ENCODE data around the gene TCP11. TPM values are rescaled to one million over a fixed set of nuclear protein-coding genes. Genes with fewer than 3 reads are reported as not detected.
A peak's percentile ranks its signal among the peaks of the same experiment; 100 is the strongest.
"Not testable (repeated sequence)": the region's sequence is repeated elsewhere in the genome, so short reads cannot be mapped to it uniquely, and the experiment has no call there.

TCP11 gene
- total RNA-seq, 1 experiment from 2014 or later, result not detected

DNA sequence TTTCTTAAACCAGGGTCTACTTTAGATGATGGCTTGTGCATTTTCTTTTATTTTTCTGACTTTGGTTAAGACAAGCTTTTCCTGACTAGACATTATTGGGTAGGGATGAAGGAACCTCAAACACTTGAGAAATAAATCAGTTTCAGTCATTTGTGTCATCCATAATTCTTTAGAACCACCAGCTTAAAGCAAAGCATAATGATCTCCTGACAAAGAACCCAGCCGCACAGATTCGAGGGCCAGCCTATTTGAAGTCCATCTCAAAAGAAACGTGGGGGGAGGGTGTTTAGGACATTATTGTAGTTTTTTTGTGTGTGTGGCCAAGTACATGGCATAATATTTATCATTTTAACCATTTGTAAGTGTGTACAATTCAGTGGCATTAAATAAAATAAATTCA, 6.3 kb upstream of the TCP11 start:
- DNase-seq (ENCODE audit: low read depth), result no peak

DNA sequence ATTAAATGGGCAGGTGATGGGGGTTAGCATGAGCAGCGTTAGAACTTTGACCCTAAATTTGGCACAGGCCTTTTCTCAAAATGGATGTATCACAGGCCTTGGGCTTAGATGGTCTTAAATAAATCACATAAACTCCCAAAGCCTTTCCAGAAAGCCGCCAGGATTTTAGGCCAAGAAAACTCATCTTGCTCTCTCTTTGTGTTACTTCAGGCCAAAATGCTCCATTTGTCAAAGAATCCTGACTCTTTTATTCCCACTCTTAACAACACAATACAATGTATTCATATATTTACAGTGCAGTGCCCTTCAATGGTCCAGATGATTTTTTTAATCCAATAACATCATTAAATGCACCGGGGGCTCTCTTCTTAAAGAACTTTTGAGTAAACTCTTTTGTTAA, 5.9 kb upstream of the TCP11 start:
- DNase-seq (ENCODE audit: low read depth), result no peak

DNA sequence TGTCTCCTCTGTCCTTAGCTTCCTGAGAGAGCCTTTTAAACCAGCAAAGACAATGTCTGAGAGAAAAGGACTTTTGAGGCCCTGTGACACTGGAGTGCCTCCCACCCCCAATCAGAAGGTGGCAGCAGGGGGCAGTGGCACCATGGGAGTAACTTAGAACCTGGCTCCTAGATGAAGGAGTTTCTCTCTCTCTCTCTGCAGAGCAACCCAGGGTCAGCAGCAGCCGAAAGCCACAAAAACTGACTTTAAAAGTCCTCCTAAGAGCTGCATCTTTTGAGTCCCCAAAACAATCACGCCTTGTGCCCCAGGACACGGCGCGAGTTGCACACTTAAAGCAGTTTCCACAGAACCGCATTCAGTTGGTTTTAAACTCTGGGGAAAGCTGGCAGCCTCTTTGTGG, 5.3 kb upstream of the TCP11 start:
- peak; percentile 51 for DNase-seq (ENCODE audit: low read depth)

DNA sequence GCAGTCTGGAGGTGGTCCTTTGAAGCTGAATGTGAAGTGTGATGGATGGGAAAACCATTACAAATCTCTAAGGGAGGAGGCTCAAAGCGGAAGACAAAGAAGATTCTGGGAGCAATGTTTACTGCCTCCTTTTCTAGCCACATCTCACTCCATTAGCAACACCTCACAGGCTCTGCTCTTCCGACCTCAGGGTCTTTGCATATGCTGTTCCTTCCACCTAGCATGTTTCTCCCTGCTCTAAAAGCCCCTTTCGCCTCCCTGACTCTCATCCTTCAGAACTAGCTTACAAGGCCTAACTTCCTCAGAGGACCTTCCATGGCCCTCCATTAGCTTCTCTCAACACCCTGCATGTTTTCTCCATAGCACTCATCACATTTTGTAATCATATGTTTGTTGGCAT, 4.6 kb upstream of the TCP11 start:
- DNase-seq (ENCODE audit: low read depth), result no peak

DNA sequence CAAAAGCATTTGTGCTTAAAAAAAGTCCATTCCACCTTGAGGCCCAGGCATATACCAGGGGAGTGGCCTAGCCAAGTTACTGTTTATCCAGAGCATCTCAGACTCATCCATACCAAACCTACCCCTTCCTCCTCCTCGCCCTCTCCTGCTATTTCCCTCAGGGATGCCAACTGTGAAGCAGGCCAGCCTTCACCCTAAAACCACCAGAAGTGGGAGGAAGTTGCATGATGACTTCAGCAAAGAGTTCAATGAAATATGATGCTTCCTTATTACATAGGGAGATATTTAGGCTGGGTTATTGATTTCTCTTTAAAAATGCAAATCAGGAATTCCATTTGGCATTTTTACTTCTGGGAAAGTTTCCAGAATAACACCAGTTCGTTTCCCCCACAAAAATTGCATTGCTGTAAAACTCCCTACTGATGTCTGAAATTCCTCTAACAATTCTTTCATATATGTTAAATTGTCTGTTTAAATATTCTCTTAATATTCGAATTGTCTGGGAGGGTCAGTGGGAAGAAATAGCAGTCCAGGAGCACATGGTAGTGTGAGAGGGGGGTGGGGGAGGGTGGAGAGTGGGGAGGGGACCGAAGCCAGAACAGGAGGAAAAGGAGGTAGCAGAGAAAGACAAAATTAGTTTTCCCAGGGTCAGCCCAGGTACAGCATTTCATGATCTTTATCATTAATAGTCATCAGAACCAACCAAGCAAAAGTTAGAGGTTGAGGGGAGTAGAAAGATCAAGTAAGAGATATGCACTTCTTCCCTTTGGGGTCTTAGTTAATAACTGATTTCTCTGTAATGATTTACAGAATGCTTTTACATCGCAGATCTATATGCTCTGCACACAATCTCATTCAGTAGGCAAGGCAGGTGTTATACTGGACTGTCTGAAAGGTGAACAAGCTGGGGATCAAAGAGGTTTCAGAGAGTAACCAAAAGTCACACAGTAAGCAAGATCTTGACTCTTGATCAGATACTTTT, 1.7 kb upstream of the TCP11 start:
- DNase-seq (ENCODE audit: low read depth), result peak; percentile 49

DNA sequence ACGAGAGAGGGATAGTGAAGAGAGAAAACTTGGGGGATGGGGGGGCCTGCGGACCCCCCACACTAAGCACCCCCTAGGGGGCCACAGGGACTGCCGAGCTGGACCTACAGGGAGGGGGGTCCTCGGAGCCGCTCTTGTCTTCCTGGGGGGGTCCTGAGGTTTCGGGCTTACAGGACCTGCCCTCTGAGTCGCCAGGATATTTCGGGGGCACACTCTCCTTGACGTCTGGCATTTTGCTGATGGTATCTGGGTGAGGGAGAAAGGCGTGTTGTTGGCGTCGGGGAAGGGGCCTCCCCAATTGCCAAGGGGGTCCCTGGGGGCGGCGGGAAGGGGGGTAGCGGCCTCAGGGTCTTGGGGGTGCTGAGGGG, 516 bp downstream of the TCP11 start:
- DNase-seq (ENCODE audit: low read depth), result no peak

DNA sequence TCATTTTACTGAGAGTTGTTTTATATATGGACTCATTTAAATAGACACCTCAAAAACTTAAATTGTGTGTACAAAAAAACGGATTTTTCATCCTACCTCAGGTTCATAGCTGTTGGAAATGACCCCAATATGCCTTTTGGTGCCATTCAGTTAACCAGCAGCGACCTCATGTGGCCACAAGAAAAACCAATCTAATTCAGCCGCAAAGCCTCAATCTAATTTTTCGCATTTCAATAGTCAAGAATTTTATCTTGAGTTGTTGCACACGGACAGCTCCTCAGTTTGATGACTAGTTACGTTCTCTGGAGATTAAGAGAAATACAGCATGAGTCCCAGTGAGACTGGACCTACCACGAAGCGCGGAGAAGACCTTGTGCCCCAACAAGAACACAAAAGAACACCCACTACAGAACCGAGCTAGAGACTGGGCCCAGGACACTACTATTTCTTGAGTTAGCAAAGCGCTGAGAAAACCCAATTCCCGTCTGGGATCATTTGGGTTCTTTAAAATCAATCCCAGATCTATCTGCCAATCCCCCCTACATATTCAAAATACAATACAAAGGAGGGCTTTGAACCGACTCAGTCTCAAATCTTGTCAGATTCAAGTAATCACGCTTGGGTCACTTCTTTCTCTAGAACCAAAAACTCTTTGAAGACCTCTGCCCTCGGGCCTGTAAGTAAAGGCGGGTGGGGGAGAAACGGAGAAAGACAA, 1.1 kb downstream of the TCP11 start:
- peak; percentile 58 for DNase-seq (ENCODE audit: low read depth)

DNA sequence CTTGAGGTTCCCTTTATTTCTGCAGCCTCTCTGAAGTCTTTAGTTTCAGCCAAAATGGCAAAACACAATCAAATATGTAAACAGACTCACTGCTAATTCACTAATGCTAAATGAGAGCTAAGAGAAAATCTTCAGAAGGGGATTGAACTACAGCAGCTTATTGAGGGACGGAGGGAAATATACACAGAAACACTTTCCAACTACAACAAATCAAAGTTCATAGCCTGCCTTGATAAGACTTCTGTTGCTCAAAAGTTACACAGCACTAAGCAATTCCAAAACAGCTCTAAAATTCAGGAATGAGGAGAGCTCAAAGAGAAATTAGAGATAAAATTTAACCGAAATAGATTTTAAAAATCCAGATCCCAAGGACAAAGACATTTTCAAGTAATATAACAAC, 1.7 kb downstream of the TCP11 start:
- no peak for DNase-seq (ENCODE audit: low read depth)

DNA sequence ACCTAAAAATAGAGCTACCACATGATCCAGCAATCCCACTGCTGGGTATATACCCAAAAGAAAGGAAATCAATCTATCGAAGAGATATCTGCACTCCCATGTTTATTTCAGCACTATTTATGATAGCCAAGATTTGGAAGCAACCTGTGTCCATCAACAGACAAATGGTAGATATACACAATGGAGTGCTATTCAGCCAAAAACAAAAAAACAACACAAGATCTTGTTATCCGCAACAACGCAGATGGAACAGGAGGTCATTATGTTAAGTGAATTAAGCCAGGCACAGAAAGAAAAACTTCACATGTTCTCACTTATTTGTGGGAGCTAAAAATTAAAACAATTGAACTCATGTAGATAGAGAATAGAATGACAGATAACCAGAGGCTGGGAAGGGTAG, 2.9 kb downstream of the TCP11 start:
- DNase-seq (ENCODE audit: low read depth), result not testable (repeated sequence)

DNA sequence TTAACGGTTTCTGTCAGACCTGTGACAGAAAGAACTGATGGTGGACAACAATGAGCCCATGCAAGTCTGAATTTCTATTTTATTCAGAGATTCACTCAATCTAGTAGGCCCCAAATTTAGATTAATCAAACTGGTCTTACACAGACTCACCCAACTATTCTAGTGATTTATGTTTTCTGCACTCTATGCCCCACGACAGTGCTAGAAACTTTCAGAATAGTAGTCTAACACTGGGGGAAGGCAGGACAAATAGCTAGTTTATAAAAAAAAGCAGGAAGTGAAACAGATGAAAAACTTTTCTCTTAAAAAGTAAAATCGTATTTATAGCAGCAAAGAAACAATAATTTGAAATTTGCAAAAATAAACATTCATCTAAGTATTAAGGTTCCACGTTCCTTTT, 5.0 kb downstream of the TCP11 start:
- DNase-seq (ENCODE audit: low read depth), result no peak

DNA sequence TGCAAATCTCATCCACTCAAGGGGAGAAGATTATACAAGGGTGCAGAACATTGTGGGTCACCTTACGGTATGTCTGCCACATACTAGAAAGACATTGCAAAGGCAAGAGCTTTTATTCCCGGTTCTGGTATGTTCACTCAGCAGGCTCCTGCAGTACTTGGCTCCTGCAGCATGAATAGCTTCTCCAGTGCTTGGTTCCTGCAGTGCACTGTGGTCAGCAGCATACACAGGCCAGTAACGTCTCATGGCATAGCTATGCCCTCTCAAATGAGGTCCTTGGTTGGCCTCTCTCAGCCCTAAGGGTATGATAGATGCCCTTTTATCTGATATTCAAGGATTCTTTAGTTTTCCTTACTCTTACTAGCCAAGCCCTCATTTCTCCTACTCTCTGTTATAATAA, 12.6 kb downstream of the TCP11 start:
- no peak for DNase-seq (ENCODE audit: low read depth)

DNA sequence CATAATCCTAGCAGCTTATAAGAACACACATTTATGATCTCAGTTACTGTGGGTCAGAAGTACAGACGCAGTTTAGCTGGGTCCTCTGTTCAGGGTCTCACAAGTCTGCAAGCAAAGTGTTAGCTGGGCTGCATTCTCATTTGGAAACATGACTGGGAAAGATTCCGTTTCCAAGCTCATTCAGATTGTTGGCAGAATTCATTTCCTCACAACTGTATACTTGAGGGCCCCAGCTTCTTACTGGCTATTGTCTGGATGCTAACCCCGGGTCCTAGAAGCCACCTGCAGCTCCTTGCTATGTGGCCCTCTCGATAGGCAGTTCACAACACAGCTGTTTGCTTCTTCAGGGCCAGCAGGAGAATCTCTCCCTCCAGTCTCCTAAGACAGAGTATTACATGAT, 13.1 kb downstream of the TCP11 start:
- DNase-seq (ENCODE audit: low read depth), result no peak

DNA sequence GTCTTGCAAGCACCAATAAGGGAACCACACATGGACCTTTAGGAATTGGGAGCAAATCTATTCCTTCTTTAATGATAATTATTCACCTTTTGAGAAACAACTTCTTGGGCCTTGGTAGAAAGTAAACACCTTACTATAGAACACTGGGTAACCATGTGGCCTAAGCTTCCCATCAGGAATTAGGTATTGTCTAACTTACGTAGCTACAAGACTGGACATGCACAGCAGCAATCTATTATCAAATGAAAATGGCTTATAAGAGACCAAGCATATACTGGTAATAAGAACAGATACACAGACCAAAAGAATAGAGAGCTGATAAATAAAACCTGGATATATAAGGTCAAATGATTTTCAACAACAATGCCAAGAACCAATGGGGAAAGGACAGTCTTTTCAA, 16.8 kb downstream of the TCP11 start:
- DNase-seq (ENCODE audit: low read depth), result no peak

DNA sequence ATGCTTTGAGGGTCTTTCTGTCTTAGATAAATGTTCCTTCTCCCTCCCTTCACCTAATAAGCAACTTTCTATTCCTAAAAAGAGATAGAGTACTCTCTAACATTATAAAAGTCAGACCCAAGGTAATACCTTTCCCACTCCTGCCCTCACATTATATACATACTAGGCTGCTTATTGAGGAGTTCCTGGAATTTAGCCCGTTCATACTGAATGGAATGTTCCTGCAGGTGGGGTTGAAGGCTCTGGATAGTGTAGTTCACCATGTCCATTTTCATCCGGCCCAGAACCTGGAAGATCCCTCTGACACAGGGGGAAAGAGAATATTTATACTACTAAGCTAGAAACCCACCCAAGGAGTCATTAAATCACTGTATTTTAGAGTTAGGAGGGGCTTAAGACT, 20.4 kb downstream of the TCP11 start:
- DNase-seq (ENCODE audit: low read depth), result no peak

DNA sequence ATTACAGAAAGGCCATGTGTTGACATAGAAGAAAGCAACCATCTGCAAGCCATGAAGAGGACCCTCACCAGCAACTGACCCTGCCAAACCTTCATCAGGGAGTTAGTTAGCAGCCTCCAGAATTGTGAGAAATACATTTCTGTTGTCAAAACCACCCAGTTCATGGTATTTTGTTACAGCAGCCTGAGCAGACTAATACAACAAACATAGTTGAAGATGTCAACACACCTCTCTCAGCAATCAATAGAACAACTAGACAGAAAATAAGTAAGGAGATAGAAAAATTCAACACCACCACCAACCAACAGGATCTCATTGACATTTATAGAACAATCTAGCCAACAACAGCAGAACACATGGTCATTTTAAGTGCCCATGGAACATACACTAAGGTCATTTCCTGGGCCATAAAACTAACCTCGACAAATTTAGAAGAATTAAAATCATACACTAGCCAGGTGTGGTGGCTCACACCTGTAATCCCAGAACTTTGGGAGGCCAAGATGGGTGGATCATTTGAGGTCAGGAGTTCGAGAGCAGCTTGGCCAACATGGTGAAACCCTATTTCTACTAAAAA, 32.7 kb downstream of the TCP11 start:
- DNase-seq (ENCODE audit: low read depth), result no peak

DNA sequence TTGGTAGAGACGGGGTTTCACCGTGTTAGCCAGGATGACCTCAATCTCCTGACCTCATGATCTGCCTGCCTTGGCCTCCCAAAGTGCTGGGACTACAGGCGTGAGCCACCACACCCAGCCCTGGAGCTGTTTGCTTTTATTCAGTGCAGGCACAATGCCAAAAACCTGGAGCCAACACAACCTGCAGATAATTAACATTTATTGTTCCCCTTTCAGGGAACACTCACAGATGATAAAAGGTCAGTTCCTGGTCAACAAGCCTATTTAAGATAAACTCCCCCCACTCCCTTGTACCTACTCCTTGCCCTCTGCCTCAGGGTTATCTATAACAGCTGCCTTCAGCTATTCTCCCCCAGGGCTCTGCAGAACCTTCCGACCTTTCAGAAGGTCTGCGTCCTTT, 33.4 kb downstream of the TCP11 start:
- not testable (repeated sequence) for DNase-seq (ENCODE audit: low read depth)

DNA sequence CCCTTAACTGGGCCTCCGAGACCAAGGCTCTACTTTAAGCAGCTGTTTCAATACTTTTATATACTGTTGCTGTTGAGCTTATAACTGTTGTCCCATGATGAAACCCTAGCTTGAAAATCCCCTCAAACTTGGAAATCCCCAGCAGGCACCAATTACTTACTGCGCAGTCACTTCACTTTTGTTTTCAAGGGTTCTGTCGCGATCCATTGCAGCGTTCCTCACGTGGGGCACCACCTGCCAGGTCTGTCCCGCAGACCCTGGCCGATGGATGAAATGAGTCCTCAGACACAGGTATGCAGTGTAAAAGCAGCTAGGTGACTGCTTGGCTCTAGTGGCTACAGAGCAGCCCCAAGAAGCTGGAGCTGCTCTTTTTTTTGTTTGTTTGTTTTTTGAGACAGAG, 33.9 kb downstream of the TCP11 start:
- not testable (repeated sequence) for DNase-seq (ENCODE audit: low read depth)

DNA sequence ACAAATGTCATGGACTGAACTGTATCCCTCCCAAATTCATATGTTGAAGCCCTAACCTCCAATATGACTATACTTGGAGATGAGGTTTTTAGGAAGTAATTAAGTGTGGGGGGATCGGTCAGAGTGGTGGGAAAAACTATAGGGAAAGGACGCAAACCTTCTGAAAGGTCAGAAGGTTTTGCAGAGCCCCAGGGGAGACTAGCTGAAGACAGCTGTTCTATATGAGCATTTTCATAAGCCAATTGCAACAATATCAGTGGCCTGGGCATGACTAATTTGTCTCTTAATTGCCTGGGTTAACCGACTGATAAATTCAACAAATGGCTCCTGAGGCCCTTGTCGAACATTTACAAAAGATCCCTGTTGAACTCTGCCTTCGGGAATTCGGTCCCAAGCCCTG, 35.1 kb downstream of the TCP11 start:
- not testable (repeated sequence) for DNase-seq (ENCODE audit: low read depth)

DNA sequence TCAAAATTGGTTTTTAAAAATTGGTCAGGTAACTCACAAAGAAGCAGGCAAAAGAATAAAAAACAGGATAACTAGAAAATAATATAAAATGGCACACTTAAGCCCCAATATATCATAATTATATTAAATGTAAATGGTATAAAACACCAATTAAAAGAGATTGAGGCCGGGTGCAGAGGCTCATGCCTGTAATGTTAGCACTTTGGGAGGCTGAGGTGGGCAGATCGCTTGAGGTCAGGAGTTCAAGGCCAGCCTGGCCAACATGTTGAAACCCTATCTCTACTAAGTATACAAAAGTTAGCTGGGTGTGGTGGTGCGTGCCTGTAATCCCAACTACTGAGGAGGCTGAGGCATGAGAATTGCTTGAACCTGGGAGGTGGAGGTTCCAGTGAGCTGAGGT, 36.1 kb downstream of the TCP11 start:
- no peak for DNase-seq (ENCODE audit: low read depth)

DNA sequence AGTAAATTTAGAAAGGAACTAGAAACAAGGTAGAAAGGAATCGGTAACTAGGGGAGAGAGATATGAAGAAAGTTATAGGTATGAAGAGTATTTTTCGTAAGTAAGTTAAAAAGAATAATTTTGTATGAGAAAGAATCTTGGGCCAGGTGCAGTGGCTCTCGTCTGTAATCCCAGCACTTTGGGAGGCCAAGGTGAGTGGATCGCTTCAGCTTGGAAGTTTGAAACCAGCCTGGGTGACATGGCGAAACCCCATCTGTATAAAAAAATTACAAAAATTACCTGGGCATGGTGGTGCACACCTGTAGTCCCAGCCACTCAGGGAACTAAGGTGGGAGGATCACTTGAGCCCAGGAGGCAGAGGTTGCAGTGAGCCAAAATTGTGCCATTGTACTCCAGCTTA, 42.0 kb downstream of the TCP11 start:
- DNase-seq (ENCODE audit: low read depth), result no peak

DNA sequence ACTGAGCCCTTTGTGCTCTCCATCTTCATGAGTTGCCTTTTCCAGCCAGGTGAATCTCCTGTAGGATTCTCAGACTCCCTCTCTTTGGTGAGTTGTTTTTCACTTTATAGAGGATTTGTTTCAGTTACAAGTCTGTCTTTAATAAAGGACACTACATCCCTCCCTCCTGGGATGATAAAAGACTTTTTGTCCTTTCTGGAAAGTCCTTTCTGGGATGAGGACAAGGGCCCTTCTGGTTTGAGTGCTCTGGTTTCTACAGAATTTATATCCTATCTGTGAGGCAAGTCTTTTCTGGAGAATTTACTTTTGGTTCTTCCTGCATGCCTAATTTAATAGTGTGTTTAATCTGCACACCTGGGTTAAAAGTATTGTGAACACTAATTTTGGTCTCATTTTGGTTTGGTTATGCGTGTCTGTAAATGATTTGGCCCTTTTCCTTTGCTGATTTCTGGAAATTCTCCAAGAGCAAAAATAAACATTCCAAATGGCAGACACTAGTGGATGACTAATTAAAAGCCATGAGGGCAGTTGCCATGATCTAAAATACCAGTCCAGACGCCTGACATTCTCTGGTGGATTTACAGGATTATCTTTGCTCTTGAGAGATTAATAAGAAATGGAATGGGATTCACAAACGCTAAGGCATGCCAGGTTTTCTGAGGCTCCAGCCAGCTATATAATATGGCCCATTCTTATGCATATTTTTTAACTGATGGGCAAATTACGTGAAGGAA, 44.8 kb downstream of the TCP11 start:
- peak; percentile 70 for DNase-seq (ENCODE audit: low read depth)

DNA sequence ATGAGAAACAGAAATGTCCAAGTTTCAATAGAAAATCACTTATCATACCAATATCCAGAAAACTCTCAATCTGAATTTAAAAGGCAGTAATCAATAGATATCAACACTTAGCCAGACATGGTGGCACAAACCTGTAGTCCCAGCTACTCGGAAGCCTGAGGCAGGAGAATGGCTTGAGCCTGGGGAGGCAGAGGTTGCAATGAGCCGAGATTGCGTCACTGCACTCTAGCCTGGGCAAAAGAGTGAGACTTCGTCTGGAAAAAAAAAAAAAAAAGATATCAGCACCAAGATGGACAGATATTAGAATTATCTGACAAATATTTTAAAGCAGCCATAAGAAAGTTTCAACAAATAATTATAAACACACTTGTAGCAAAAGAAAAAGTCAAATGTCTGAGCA, 47.0 kb downstream of the TCP11 start:
- no peak for DNase-seq (ENCODE audit: low read depth)

Measured in HT1080 (cell line).